GM19238 (cell line): ENCODE measurements around the gene BAMBI.

Experiments used
- DNase-seq: peaks from one replicate; pipeline ENCODE4 v3.0.0; 2011; ENCODE audit warnings: low spot score; ENCODE audit not compliant: insufficient read length

BAMBI gene

GRCh38 chr10:28674782-28675181 lies 2.5 kb upstream of the BAMBI start:
- no peak for DNase-seq

- no peak for DNase-seq
Measured at GRCh38 chr10:28676326-28676967, 874 bp upstream of the BAMBI start.

GRCh38 chr10:28677888-28678686 lies 766 bp downstream of the BAMBI start:
- no peak for DNase-seq

- no peak for DNase-seq
Measured at GRCh38 chr10:28678687-28679457, 1.6 kb downstream of the BAMBI start.

- DNase-seq, result no peak
Measured at GRCh38 chr10:28679581-28680357, 2.4 kb downstream of the BAMBI start.

- no peak for DNase-seq
Measured at GRCh38 chr10:28680358-28680752, 3.0 kb downstream of the BAMBI start.

GRCh38 chr10:28681291-28681763 lies 4.0 kb downstream of the BAMBI start:
- no peak for DNase-seq

- no peak for DNase-seq
Measured at GRCh38 chr10:28681928-28682750, 4.8 kb downstream of the BAMBI start.

- DNase-seq, result no peak
Measured at GRCh38 chr10:28684157-28684985, 7.0 kb downstream of the BAMBI start.

- DNase-seq, result no peak
Measured at GRCh38 chr10:28684986-28685580, 7.8 kb downstream of the BAMBI start.

GRCh38 chr10:28685717-28686116 lies 8.4 kb downstream of the BAMBI start:
- DNase-seq, result no peak

GRCh38 chr10:28686835-28687682 lies 9.7 kb downstream of the BAMBI start:
- DNase-seq, result no peak

GRCh38 chr10:28687683-28688001 lies 10.3 kb downstream of the BAMBI start:
- DNase-seq, result no peak

- DNase-seq, result no peak
Measured at GRCh38 chr10:28690545-28690944, 13.2 kb downstream of the BAMBI start.

GRCh38 chr10:28691187-28691694 lies 13.9 kb downstream of the BAMBI start:
- no peak for DNase-seq

- no peak for DNase-seq
Measured at GRCh38 chr10:28692050-28692449, 14.7 kb downstream of the BAMBI start.

GRCh38 chr10:28694530-28694929 lies 17.2 kb downstream of the BAMBI start:
- DNase-seq, result no peak

GRCh38 chr10:28698075-28698474 lies 20.8 kb downstream of the BAMBI start:
- no peak for DNase-seq
